ENCODE measurements around the gene SLC25A53. TPM values are rescaled to one million over a fixed set of nuclear protein-coding genes. Genes with fewer than 3 reads are reported as not detected.
"Not testable (repeated sequence)": the region's sequence is repeated elsewhere in the genome, so short reads cannot be mapped to it uniquely, and the experiment has no call there.

Gene SLC25A53
- total RNA-seq, 1 donor from 2014 or later, result 3.4 TPM

GRCh38 chrX:104084534-104085277, 72.1 kb downstream of the SLC25A53 start:
- no peaks in the 10 kb centered on the region for H3K36me3 Mint-ChIP-seq (ENCODE audit: low read depth)
- H3K9me3 Mint-ChIP-seq (ENCODE audit: low read depth), result no peaks in the 10 kb centered on the region
- H3K4me3 Mint-ChIP-seq (ENCODE audit: unreplicated experiment), result no peak overlapping the region
- DNase-seq (ENCODE audit: low spot score), result no peak
- no peaks in the 10 kb centered on the region for H3K4me1 Mint-ChIP-seq (ENCODE audit: low read depth)
- H3K27ac Mint-ChIP-seq (ENCODE audit: unreplicated experiment), result no peak overlapping the region
- TF ChIP-seq CTCF (IDR thresholded peaks at IDR 0.05), result no peak
- no peaks in the 10 kb centered on the region for H3K27me3 Mint-ChIP-seq (ENCODE audit: low read depth)

- Mint-ChIP-seq H3K27me3 (ENCODE audit: low read depth) (no peaks in the 10 kb centered on the region), H3K4me3 (ENCODE audit: unreplicated experiment) (no peak overlapping the region), H3K9me3 (ENCODE audit: low read depth) (no peaks in the 10 kb centered on the region), H3K27ac (ENCODE audit: unreplicated experiment) (no peak overlapping the region), H3K4me1 (ENCODE audit: low read depth) (no peaks in the 10 kb centered on the region), H3K36me3 (ENCODE audit: low read depth) (no peaks in the 10 kb centered on the region)
- no peak for DNase-seq (ENCODE audit: low spot score)
- no peak for TF ChIP-seq CTCF (IDR thresholded peaks at IDR 0.05)
Observed at GRCh38 chrX:104084063-104084462, 72.7 kb downstream of the SLC25A53 start.

GRCh38 chrX:104077854-104078253, 79.0 kb downstream of the SLC25A53 start:
- H3K27me3 Mint-ChIP-seq (ENCODE audit: low read depth), result not testable (repeated sequence)

GRCh38 chrX:104075778-104076445, 80.9 kb downstream of the SLC25A53 start, which contains the start of gene TMSB15C:
Gene TMSB15C, minus strand, starts transcription at chrX:104076236.
- not testable (repeated sequence) for H3K27me3 Mint-ChIP-seq (ENCODE audit: low read depth); H3K27ac Mint-ChIP-seq (ENCODE audit: unreplicated experiment); H3K4me1 Mint-ChIP-seq (ENCODE audit: low read depth); H3K4me3 Mint-ChIP-seq (ENCODE audit: unreplicated experiment); H3K9me3 Mint-ChIP-seq (ENCODE audit: low read depth); DNase-seq (ENCODE audit: low spot score); H3K36me3 Mint-ChIP-seq (ENCODE audit: low read depth)

More at GRCh38 chrX:104077854-104078253, 79.0 kb downstream of the SLC25A53 start:
- H3K36me3 Mint-ChIP-seq (ENCODE audit: low read depth); H3K4me1 Mint-ChIP-seq (ENCODE audit: low read depth); DNase-seq (ENCODE audit: low spot score); H3K4me3 Mint-ChIP-seq (ENCODE audit: unreplicated experiment); H3K27ac Mint-ChIP-seq (ENCODE audit: unreplicated experiment); H3K9me3 Mint-ChIP-seq (ENCODE audit: low read depth): not testable (repeated sequence)

GRCh38 chrX:104062636-104063035, 94.2 kb downstream of the SLC25A53 start:
- not testable (repeated sequence) for H3K4me3 Mint-ChIP-seq (ENCODE audit: unreplicated experiment); H3K36me3 Mint-ChIP-seq (ENCODE audit: low read depth); H3K27ac Mint-ChIP-seq (ENCODE audit: unreplicated experiment); H3K9me3 Mint-ChIP-seq (ENCODE audit: low read depth); H3K27me3 Mint-ChIP-seq (ENCODE audit: low read depth); DNase-seq (ENCODE audit: low spot score); H3K4me1 Mint-ChIP-seq (ENCODE audit: low read depth)

GRCh38 chrX:104054956-104055355, 101.9 kb downstream of the SLC25A53 start:
- not testable (repeated sequence) for H3K4me3 Mint-ChIP-seq (ENCODE audit: unreplicated experiment); H3K27ac Mint-ChIP-seq (ENCODE audit: unreplicated experiment); H3K36me3 Mint-ChIP-seq (ENCODE audit: low read depth); H3K4me1 Mint-ChIP-seq (ENCODE audit: low read depth); H3K9me3 Mint-ChIP-seq (ENCODE audit: low read depth); DNase-seq (ENCODE audit: low spot score); H3K27me3 Mint-ChIP-seq (ENCODE audit: low read depth)

Other genes starting within 250 kb of the SLC25A53 start
- 6.8 to 12.5 TPM (median 9.7 TPM) in 3 replicates for gene TMSB15B, start 194.4 kb downstream of the SLC25A53 start, total RNA-seq
- not detected in 3 replicates for gene H2BW1, start 143.3 kb downstream of the SLC25A53 start, total RNA-seq
- 0.59 TPM in 1 of 3 replicates, not detected in the others for gene H2BW2, start 117.1 kb downstream of the SLC25A53 start, total RNA-seq
- gene TMSB15C, start 80.8 kb downstream of the SLC25A53 start, total RNA-seq, result 3.4 to 4.5 TPM (median 4.3 TPM) in 3 replicates
- 1.9 to 6.8 TPM (median 5.0 TPM) in 3 replicates for gene ZCCHC18, start 44.5 kb downstream of the SLC25A53 start, total RNA-seq
- 14.6 to 15.5 TPM (median 15.2 TPM) in 3 replicates for gene FAM199X, start 9.4 kb upstream of the SLC25A53 start, total RNA-seq
- gene ESX1, start 97.9 kb upstream of the SLC25A53 start, total RNA-seq, result not detected in 3 replicates

Measured in chondrocyte (in vitro differentiated cells).